A549 (cell line): ENCODE results near the gene IFNA4.
A peak's percentile ranks its signal among the peaks of the same experiment; 100 is the strongest.
"Not testable (repeated sequence)": the region's sequence is repeated elsewhere in the genome, so short reads cannot be mapped to it uniquely, and the experiment has no call there.

ENCODE experiments used
- CTCF ChIP-seq: fragments of >200 bp; sonication (Bioruptor Twin); formaldehyde crosslinking; IDR thresholded peaks from 3 replicates; pipeline ENCODE4 v1.5.1; 2016
- HOXA7 ChIP-seq: fragments of 250-450 bp; sonication (Bioruptor Pico); IDR thresholded peaks from 2 replicates; pipeline ENCODE4 v1.5.0; 2020; ENCODE audit warnings: mild to moderate bottlenecking, moderate library complexity

- not testable (repeated sequence) for TF ChIP-seq HOXA7 (CRISPR knock-in tag)
- peak; percentile 55 for TF ChIP-seq CTCF
Observed at GRCh38 chr9:21213411-21214326, 26.3 kb upstream of the IFNA4 start.
